ENCODE data around the gene NCF4.

The NCF4 gene

DNA sequence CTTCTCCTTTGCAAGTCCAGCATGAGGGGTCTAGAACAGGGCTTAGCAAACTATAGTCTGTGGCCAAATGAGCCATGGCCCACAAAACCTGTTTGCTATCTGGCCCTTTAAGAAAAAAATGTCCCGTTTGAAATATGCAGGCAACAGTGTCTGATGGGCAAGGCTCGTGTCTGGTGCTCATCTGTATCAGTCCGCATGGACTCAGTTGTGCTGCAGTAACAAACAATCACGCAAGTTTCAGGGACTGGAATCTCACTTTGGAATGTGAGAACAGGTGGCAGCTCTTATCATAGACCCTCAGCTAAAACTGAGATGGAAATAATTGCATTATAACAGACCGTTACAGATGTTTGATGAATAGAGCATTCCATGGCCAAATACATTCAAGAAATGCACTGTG lies 24.9 kb upstream of the NCF4 start:
- Histone ChIP-seq H3K27me3 (replicated peaks; ENCODE audit: control insufficient read depth, insufficient read depth, low read length, poor library complexity, severe bottlenecking) (peaks cover 3% of the 10 kb centered on the region), H3K4me1 (ENCODE audit: control insufficient read depth, insufficient read depth, low read length, poor library complexity, severe bottlenecking) (no peaks in the 10 kb centered on the region), H3K27ac (ENCODE audit: insufficient read depth, low read length, poor library complexity, severe bottlenecking) (no peak overlapping the region), H3K4me3 (ENCODE audit: insufficient read depth, low read depth, low read length, poor library complexity, severe bottlenecking) (no peak overlapping the region), H3K9me3 (ENCODE audit: control insufficient read depth, low read length) (no peaks in the 10 kb centered on the region), H3K36me3 (ENCODE audit: control insufficient read depth, insufficient read depth, low read length) (no peaks in the 10 kb centered on the region)
- DNase-seq: no peak

DNA sequence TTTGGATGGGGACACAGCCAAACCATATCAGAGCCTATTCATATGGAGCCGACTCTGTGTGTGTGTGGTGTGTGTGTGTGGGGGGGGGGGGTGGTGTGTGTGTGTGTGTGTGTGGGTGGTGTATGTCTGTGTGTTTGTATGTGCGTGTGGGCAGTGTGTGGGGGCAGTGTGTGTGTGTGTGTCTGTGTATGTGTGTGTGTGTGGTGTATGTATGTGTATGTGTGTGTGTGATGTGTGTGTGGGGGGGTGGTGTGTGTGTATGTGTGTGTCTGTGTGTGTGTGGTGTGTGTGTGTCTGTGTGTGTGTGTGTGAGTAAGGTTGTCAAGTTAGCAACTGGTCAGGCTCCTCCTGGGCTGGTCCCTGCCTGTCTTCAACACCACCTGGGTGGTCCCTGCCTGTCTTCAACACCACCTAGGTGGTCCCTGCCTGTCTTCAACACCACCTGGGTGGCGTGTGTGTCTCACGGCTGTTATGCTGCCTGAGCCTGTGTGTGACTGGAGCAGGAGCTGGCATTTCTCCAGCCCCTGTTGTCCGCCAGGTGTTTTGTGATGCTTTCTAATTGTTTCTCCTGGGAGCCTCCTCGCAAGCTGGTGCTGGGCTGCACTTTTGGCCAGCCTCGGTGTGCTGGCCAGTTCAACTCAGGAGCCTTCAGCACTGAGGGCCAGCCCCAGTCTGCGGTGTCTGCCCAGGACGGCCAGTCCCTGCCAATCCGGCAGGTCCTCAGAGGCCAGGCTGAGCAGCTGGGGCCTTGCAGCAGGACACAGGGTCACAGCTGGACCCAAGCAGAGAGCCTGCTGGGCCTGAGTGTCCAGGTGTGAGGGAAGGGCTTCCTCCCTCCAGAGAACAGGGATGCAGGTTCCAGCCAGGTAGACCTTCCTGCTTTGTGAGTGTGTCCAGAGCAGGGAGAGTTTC lies 22.4 kb upstream of the NCF4 start:
- H3K36me3 ChIP-seq (ENCODE audit: control insufficient read depth, insufficient read depth, low read length): no peaks in the 10 kb centered on the region
- no peaks in the 10 kb centered on the region for H3K4me1 ChIP-seq (ENCODE audit: control insufficient read depth, insufficient read depth, low read length, poor library complexity, severe bottlenecking)
- H3K27ac ChIP-seq (ENCODE audit: insufficient read depth, low read length, poor library complexity, severe bottlenecking): no peak overlapping the region
- no peak overlapping the region for H3K4me3 ChIP-seq (ENCODE audit: insufficient read depth, low read depth, low read length, poor library complexity, severe bottlenecking)
- peaks cover 3% of the 10 kb centered on the region for H3K27me3 ChIP-seq (replicated peaks; ENCODE audit: control insufficient read depth, insufficient read depth, low read length, poor library complexity, severe bottlenecking)
- no peaks in the 10 kb centered on the region for H3K9me3 ChIP-seq (ENCODE audit: control insufficient read depth, low read length)
- DNase-seq: no peak

- Histone ChIP-seq H3K27ac (ENCODE audit: insufficient read depth, low read length, poor library complexity, severe bottlenecking) (no peak overlapping the region), H3K9me3 (ENCODE audit: control insufficient read depth, low read length) (no peaks in the 10 kb centered on the region), H3K27me3 (replicated peaks; ENCODE audit: control insufficient read depth, insufficient read depth, low read length, poor library complexity, severe bottlenecking) (peaks cover 3% of the 10 kb centered on the region), H3K36me3 (ENCODE audit: control insufficient read depth, insufficient read depth, low read length) (no peaks in the 10 kb centered on the region), H3K4me3 (ENCODE audit: insufficient read depth, low read depth, low read length, poor library complexity, severe bottlenecking) (no peak overlapping the region), H3K4me1 (ENCODE audit: control insufficient read depth, insufficient read depth, low read length, poor library complexity, severe bottlenecking) (no peaks in the 10 kb centered on the region)
- DNase-seq: no peak
Observed at GRCh38 chr22:36839356-36840073, 21.3 kb upstream of the NCF4 start.

DNA sequence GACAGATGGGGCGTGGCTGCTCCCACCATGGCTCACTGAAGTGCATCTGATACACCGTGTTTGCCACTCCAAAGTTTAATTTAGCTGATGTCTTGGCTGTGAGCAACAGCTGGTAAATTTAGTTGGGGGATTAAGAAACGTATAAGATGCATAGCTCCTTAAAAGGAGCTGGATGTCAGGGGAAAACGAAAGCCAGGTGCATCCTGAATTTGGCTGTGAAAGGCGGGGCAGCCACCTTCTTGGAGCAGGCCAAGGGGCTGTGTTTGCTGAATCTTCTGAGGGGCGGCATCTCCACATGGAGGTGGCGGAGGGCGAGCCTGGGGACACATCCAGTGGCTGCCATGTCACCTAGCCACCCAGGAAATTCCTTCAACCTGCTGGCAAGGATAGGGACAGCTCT lies 20.7 kb upstream of the NCF4 start:
- no peaks in the 10 kb centered on the region for H3K9me3 ChIP-seq (ENCODE audit: control insufficient read depth, low read length)
- H3K27ac ChIP-seq (ENCODE audit: insufficient read depth, low read length, poor library complexity, severe bottlenecking): no peak overlapping the region
- peaks cover 3% of the 10 kb centered on the region for H3K27me3 ChIP-seq (replicated peaks; ENCODE audit: control insufficient read depth, insufficient read depth, low read length, poor library complexity, severe bottlenecking)
- H3K4me3 ChIP-seq (ENCODE audit: insufficient read depth, low read depth, low read length, poor library complexity, severe bottlenecking): no peak overlapping the region
- no peak for DNase-seq
- H3K36me3 ChIP-seq (ENCODE audit: control insufficient read depth, insufficient read depth, low read length): no peaks in the 10 kb centered on the region
- no peaks in the 10 kb centered on the region for H3K4me1 ChIP-seq (ENCODE audit: control insufficient read depth, insufficient read depth, low read length, poor library complexity, severe bottlenecking)

GRCh38 chr22:36846271-36846670 lies 14.5 kb upstream of the NCF4 start:
- no peaks in the 10 kb centered on the region for H3K36me3 ChIP-seq (ENCODE audit: control insufficient read depth, insufficient read depth, low read length)
- H3K4me3 ChIP-seq (ENCODE audit: insufficient read depth, low read depth, low read length, poor library complexity, severe bottlenecking): no peak overlapping the region
- H3K27ac ChIP-seq (ENCODE audit: insufficient read depth, low read length, poor library complexity, severe bottlenecking): no peak overlapping the region
- no peaks in the 10 kb centered on the region for H3K27me3 ChIP-seq (replicated peaks; ENCODE audit: control insufficient read depth, insufficient read depth, low read length, poor library complexity, severe bottlenecking)
- H3K4me1 ChIP-seq (ENCODE audit: control insufficient read depth, insufficient read depth, low read length, poor library complexity, severe bottlenecking): no peaks in the 10 kb centered on the region
- no peak for DNase-seq
- no peaks in the 10 kb centered on the region for H3K9me3 ChIP-seq (ENCODE audit: control insufficient read depth, low read length)

GRCh38 chr22:36846949-36847348 lies 13.9 kb upstream of the NCF4 start:
- no peak overlapping the region for H3K27ac ChIP-seq (ENCODE audit: insufficient read depth, low read length, poor library complexity, severe bottlenecking)
- H3K36me3 ChIP-seq (ENCODE audit: control insufficient read depth, insufficient read depth, low read length): no peaks in the 10 kb centered on the region
- H3K27me3 ChIP-seq (replicated peaks; ENCODE audit: control insufficient read depth, insufficient read depth, low read length, poor library complexity, severe bottlenecking): no peaks in the 10 kb centered on the region
- no peak for DNase-seq
- H3K9me3 ChIP-seq (ENCODE audit: control insufficient read depth, low read length): no peaks in the 10 kb centered on the region
- H3K4me1 ChIP-seq (ENCODE audit: control insufficient read depth, insufficient read depth, low read length, poor library complexity, severe bottlenecking): no peaks in the 10 kb centered on the region
- H3K4me3 ChIP-seq (ENCODE audit: insufficient read depth, low read depth, low read length, poor library complexity, severe bottlenecking): no peak overlapping the region

DNA sequence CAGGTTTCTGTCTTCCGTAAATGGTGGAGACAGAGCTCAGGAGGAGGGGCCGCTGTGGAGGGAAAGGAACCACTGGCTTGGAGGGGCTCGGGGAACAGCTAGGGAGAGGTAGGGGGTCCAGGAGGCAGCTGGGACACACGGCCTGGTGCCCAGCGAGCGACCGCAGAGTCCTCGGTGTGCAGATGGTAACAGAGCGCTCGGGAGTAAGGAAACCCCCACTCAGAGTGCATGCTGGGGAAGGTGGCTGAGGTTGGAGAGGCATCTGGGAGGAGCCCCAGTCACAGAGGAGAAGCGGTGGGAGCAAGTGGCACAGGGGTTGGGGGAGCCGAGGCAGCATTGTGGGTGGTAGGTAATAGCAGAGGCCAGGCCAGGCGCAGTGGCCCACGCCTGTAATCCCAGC lies 10.8 kb upstream of the NCF4 start:
- H3K9me3 ChIP-seq (ENCODE audit: control insufficient read depth, low read length): no peaks in the 10 kb centered on the region
- H3K4me3 ChIP-seq (ENCODE audit: insufficient read depth, low read depth, low read length, poor library complexity, severe bottlenecking): no peak overlapping the region
- peaks cover 2% of the 10 kb centered on the region for H3K4me1 ChIP-seq (ENCODE audit: control insufficient read depth, insufficient read depth, low read length, poor library complexity, severe bottlenecking)
- no peak for DNase-seq
- H3K27ac ChIP-seq (ENCODE audit: insufficient read depth, low read length, poor library complexity, severe bottlenecking): no peak overlapping the region
- H3K27me3 ChIP-seq (replicated peaks; ENCODE audit: control insufficient read depth, insufficient read depth, low read length, poor library complexity, severe bottlenecking): no peaks in the 10 kb centered on the region
- no peaks in the 10 kb centered on the region for H3K36me3 ChIP-seq (ENCODE audit: control insufficient read depth, insufficient read depth, low read length)

DNA sequence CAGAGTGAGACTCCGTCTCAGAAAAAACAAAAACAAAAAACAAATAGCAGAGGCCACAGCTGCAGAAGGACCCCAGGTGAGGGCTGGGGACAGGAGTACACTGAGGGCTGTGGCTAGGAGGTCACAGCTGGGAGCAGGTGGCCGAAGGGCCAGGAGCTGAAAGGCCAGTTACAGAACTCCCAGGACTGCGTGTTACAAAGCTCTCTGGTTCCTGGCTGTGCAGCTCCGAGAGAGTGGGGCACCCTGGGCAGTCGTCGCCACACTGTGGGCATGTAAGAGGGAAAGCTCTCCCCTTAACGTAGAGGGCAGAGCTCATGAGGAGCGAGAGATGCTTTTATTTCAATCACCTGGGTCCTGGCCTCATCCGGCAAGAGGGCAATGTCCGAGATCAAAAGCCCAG lies 10.1 kb upstream of the NCF4 start:
- no peaks in the 10 kb centered on the region for H3K27me3 ChIP-seq (replicated peaks; ENCODE audit: control insufficient read depth, insufficient read depth, low read length, poor library complexity, severe bottlenecking)
- no peak overlapping the region for H3K4me3 ChIP-seq (ENCODE audit: insufficient read depth, low read depth, low read length, poor library complexity, severe bottlenecking)
- H3K36me3 ChIP-seq (ENCODE audit: control insufficient read depth, insufficient read depth, low read length): no peaks in the 10 kb centered on the region
- peaks cover 2% of the 10 kb centered on the region for H3K4me1 ChIP-seq (ENCODE audit: control insufficient read depth, insufficient read depth, low read length, poor library complexity, severe bottlenecking)
- H3K27ac ChIP-seq (ENCODE audit: insufficient read depth, low read length, poor library complexity, severe bottlenecking): no peak overlapping the region
- no peaks in the 10 kb centered on the region for H3K9me3 ChIP-seq (ENCODE audit: control insufficient read depth, low read length)
- no peak for DNase-seq

DNA sequence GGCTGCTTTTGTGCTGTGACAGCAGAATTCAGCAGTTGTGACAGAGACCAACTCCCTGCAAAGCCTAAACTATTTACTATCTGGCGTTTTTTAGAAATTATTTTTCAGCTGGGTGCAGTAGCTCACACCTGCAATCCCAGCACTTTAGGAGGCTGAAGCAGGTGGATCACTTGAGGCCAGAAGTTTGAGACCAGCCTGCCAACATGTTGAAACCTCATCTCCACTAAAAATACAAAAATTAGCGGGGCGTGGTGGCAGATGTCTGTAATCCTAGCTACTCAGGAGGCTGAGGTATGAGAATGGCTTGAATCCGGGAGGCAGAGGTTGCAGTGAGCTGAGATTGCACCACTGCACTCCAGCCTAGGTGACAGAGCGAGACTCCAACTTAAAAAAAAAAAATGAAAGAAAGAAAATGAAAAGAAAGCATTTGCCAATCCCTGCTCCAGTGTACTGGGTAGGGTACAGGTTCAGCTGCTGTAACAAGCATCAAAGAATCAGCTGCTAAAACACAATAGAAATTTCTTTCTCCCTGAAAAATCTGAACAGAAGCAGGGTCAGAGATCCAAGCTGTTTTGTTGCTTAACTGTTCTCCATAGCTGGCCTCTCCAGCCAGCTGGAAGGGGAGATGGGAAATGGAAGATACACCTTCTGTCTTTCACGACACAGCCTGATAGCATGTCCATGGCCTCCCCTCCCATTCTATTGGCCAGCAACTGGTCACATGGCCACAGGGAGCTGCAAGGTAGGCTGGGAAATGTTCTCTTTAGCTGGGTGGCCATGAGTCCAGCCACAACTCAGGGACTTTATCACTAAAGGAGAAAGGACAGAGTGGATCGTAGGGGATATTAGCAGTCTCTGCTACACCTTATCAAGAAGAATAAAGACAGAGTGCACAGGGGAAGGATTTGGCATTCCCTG lies 8.5 kb upstream of the NCF4 start:
- Histone ChIP-seq H3K4me1 (ENCODE audit: control insufficient read depth, insufficient read depth, low read length, poor library complexity, severe bottlenecking) (peaks cover 2% of the 10 kb centered on the region), H3K27me3 (replicated peaks; ENCODE audit: control insufficient read depth, insufficient read depth, low read length, poor library complexity, severe bottlenecking) (no peaks in the 10 kb centered on the region), H3K4me3 (ENCODE audit: insufficient read depth, low read depth, low read length, poor library complexity, severe bottlenecking) (no peak overlapping the region), H3K36me3 (ENCODE audit: control insufficient read depth, insufficient read depth, low read length) (no peaks in the 10 kb centered on the region), H3K9me3 (ENCODE audit: control insufficient read depth, low read length) (no peaks in the 10 kb centered on the region), H3K27ac (ENCODE audit: insufficient read depth, low read length, poor library complexity, severe bottlenecking) (no peak overlapping the region)
- no peak for DNase-seq
